ENCODE data around the gene IRAK2. TPM values are rescaled to one million over a fixed set of nuclear protein-coding genes. Genes with fewer than 3 reads are reported as not detected.

IRAK2 gene
- total and polyA plus RNA-seq, 2 donors (not counting 3 experiments of a cell fraction or from before 2014, with no cell fraction given), result 7.9 to 10.0 TPM

GRCh38 chr3:10215578-10216368 is 51.1 kb downstream of the IRAK2 start:
- Histone ChIP-seq H3K79me2 (ENCODE audit: control insufficient read depth, insufficient read depth, low read length) (no peaks in the 10 kb centered on the region), H3K9me1 (replicated peaks; ENCODE audit: control insufficient read depth, extremely low read depth, insufficient read depth, low read length) (no peaks in the 10 kb centered on the region), H4K20me1 (replicated peaks; ENCODE audit: control insufficient read depth, extremely low read depth, insufficient read depth, low read length) (no peaks in the 10 kb centered on the region), H3K4me2 (ENCODE audit: insufficient read depth, low read length) (no peak overlapping the region), H3K36me3 (ENCODE audit: control insufficient read depth in 2 of 2, extremely low read depth in 1 of 2, insufficient read depth in 2 of 2, low read length in 2 of 2) (no peaks in the 10 kb centered on the region), H3K4me1 (ENCODE audit: control insufficient read depth, extremely low read depth, insufficient read depth, low read length) (peaks cover 4% of the 10 kb centered on the region), H3K9ac (replicated peaks; ENCODE audit: extremely low read depth, insufficient read depth, low read length) (no peak overlapping the region), H3K9me3 (replicated peaks; ENCODE audit: control insufficient read depth, insufficient read depth, low read length) (no peaks in the 10 kb centered on the region), H2AFZ (ENCODE audit: low read depth, low read length) (no peak overlapping the region), H3K27ac (ENCODE audit: insufficient read depth, low read depth, low read length) (no peak overlapping the region), H3K27me3 (ENCODE audit: control insufficient read depth in 2 of 2, insufficient read depth in 2 of 2, low read length in 2 of 2) (no peaks in the 10 kb centered on the region), H3K4me3 (replicated peaks in 1 of 3; ENCODE audit: insufficient read depth in 1 of 3, low read depth in 1 of 3, low read length in 3 of 3) (no peak overlapping the region)
- DNase-seq (ENCODE audit: low read depth, low spot score) (no peak), FAIRE-seq (no peak)
- CTCF ChIA-PET, result no interaction called here
- dilution Hi-C loops (cut with MboI; ENCODE audit: extremely low pct_ligation_motif_present, low sequenced_read_pairs), result no loop called here
- no TSS peak for BruUV-seq (replicated peaks)
- POLR2A ChIA-PET, result no interaction called here
- TF ChIP-seq MAX (IDR thresholded peaks at IDR 0.05; ENCODE audit: insufficient read depth, insufficient read length) (no peak), CTCF (IDR thresholded peaks at IDR 0.05; ENCODE audit: extremely low read depth in 1 of 2, insufficient read depth in 1 of 2, low read depth in 1 of 2, low read length in 2 of 2) (no peak), FOS (IDR thresholded peaks at IDR 0.05; ENCODE audit: borderline replicate concordance, insufficient read depth, low read length) (no peak)
- intact Hi-C loops (cut with micrococcal nuclease), result no loop called here

- dilution Hi-C loops (cut with MboI; ENCODE audit: extremely low pct_ligation_motif_present, low sequenced_read_pairs) (no loop called here), intact Hi-C loops (cut with micrococcal nuclease) (no loop called here)
- FAIRE-seq (no peak), DNase-seq (ENCODE audit: low read depth, low spot score) (no peak)
- no peaks in the 10 kb centered on the region for H3K9me1 ChIP-seq (replicated peaks; ENCODE audit: control insufficient read depth, extremely low read depth, insufficient read depth, low read length)
- CTCF ChIA-PET, result interaction anchor here (0.7 to 1.0 kb wide), 2 partner anchors 11 to 14 kb away, joined by 3 read pairs; no protein-coding TSS in a partner anchor
- TF ChIP-seq GATA2 (IDR thresholded peaks at IDR 0.05; ENCODE audit: insufficient read depth, insufficient read length, low read depth, low read length), result no peak
- no peak for TF ChIP-seq JUN (IDR thresholded peaks at IDR 0.05; ENCODE audit: borderline replicate concordance, insufficient read depth, insufficient read length, low read depth)
- TF ChIP-seq MAX (IDR thresholded peaks at IDR 0.05; ENCODE audit: insufficient read depth, insufficient read length), result no peak
- TF ChIP-seq CTCF (IDR thresholded peaks at IDR 0.05; ENCODE audit: extremely low read depth in 1 of 2, insufficient read depth in 1 of 2, low read depth in 1 of 2, low read length in 2 of 2), result no peak
- no peak for TF ChIP-seq POLR2A (IDR thresholded peaks at IDR 0.05; ENCODE audit: low read depth, low read length)
- TF ChIP-seq EZH2 (IDR thresholded peaks at IDR 0.05; ENCODE audit: borderline replicate concordance, low read depth, low read length, severe bottlenecking), result no peak
- H4K20me1 ChIP-seq (replicated peaks; ENCODE audit: control insufficient read depth, extremely low read depth, insufficient read depth, low read length), result no peaks in the 10 kb centered on the region
- H2AFZ ChIP-seq (ENCODE audit: low read depth, low read length), result no peak overlapping the region
- H3K27me3 ChIP-seq (ENCODE audit: control insufficient read depth in 2 of 2, insufficient read depth in 2 of 2, low read length in 2 of 2), result no peaks in the 10 kb centered on the region
- H3K79me2 ChIP-seq (ENCODE audit: control insufficient read depth, insufficient read depth, low read length), result no peaks in the 10 kb centered on the region
- H3K9me3 ChIP-seq (replicated peaks; ENCODE audit: control insufficient read depth, insufficient read depth, low read length), result no peaks in the 10 kb centered on the region
- no peaks in the 10 kb centered on the region for H3K36me3 ChIP-seq (ENCODE audit: control insufficient read depth in 2 of 2, extremely low read depth in 1 of 2, insufficient read depth in 2 of 2, low read length in 2 of 2)
- H3K4me3 ChIP-seq (replicated peaks in 1 of 3; ENCODE audit: insufficient read depth in 1 of 3, low read depth in 1 of 3, low read length in 3 of 3), result no peak overlapping the region
- peaks cover 16% of the 10 kb centered on the region for H3K4me1 ChIP-seq (ENCODE audit: control insufficient read depth, extremely low read depth, insufficient read depth, low read length)
- no TSS peak for BruUV-seq (replicated peaks)
- H3K4me2 ChIP-seq (ENCODE audit: insufficient read depth, low read length), result no peak overlapping the region
- H3K27ac ChIP-seq (ENCODE audit: insufficient read depth, low read depth, low read length), result no peak overlapping the region
- POLR2A ChIA-PET, result no interaction called here
- no peak overlapping the region for H3K9ac ChIP-seq (replicated peaks; ENCODE audit: extremely low read depth, insufficient read depth, low read length)
Measured at GRCh38 chr3:10217359-10217758, 52.6 kb downstream of the IRAK2 start.
